Chondrocyte (in vitro differentiated cells): ENCODE results near the gene MT1F. TPM values are rescaled to one million over a fixed set of nuclear protein-coding genes. Genes with fewer than 3 reads are reported as not detected.
A peak's percentile ranks its signal among the peaks of the same experiment; 100 is the strongest.

Source experiments
- DNase-seq: peaks from one replicate; pipeline ENCODE4 v3.0.0; 2021; ENCODE audit warnings: mixed read lengths, low spot score
- H3K27ac Mint-ChIP-seq: one replicate; pipeline ENCODE4 v1.8.0; 2021; ENCODE audit warnings: mild to moderate bottlenecking, moderate library complexity, mixed read lengths; ENCODE audit not compliant: unreplicated experiment
- H3K27me3 Mint-ChIP-seq: 2 replicates; pipeline ENCODE4 v1.8.0; 2021; ENCODE audit warnings: low read depth, mixed read lengths
- H3K36me3 Mint-ChIP-seq: 2 replicates; pipeline ENCODE4 v1.8.0; 2021; ENCODE audit warnings: low read depth, mixed read lengths
- H3K4me1 Mint-ChIP-seq: 2 replicates; pipeline ENCODE4 v1.8.0; 2021; ENCODE audit warnings: low read depth, mild to moderate bottlenecking, mixed read lengths
- H3K4me3 Mint-ChIP-seq: one replicate; pipeline ENCODE4 v1.8.0; 2021; ENCODE audit warnings: mild to moderate bottlenecking, moderate library complexity, mixed read lengths; ENCODE audit not compliant: unreplicated experiment
- H3K9me3 Mint-ChIP-seq: 2 replicates; pipeline ENCODE4 v1.8.0; 2021; ENCODE audit warnings: low read depth, mixed read lengths
- CTCF ChIP-seq: fragments of 200-600 bp; sonication (generic); IDR thresholded peaks from 2 replicates; pipeline ENCODE4 v1.5.0; 2021; ENCODE audit warnings: antibody characterized with exemption, mild to moderate bottlenecking, moderate library complexity
- long read RNA-seq: library from polyadenylated mRNA; stranded (forward); transcript quantifications from one replicate; pipeline ENCODE4 v2.0.0, GENCODE V29; 2021
- total RNA-seq: library from RNA; stranded (reverse); gene quantifications from 3 replicates; pipeline ENCODE4 v1.2.1, GENCODE V29; 2021

The MT1F gene
- 2.6 to 5.8 TPM (median 4.4 TPM) in 3 replicates for total RNA-seq
- long read RNA-seq, partial matches to known transcripts = 0 of 3 reads
- long read RNA-seq, other reads (novel, unspliced or antisense) = 0 of 3 reads

GRCh38 chr16:56657555-56658326, at the start of gene MT1F:
Gene MT1F (plus strand): TSS chr16:56657959. CDS start chr16:56658059, 100 bp downstream.
- Mint-ChIP-seq H3K27me3 (peaks cover 36% of the 10 kb centered on the region), H3K27ac (no peak within 1 kb of the TSS), H3K36me3 (no peaks in the 10 kb centered on the region), H3K4me3 (peak within 1 kb of the TSS; percentile 79), H3K4me1 (peaks cover 25% of the 10 kb centered on the region), H3K9me3 (no peaks in the 10 kb centered on the region)
- no peak for TF ChIP-seq CTCF
- no peak for DNase-seq

- peaks cover 63% of the 10 kb centered on the region for H3K4me1 Mint-ChIP-seq
- peak; percentile 97 for DNase-seq
- H3K36me3 Mint-ChIP-seq = no peaks in the 10 kb centered on the region
- H3K9me3 Mint-ChIP-seq = no peaks in the 10 kb centered on the region
- no peak for TF ChIP-seq CTCF
- no peaks in the 10 kb centered on the region for H3K27me3 Mint-ChIP-seq
- peak within 1 kb of the TSS; percentile 76 for H3K4me3 Mint-ChIP-seq
- H3K27ac Mint-ChIP-seq = peak within 1 kb of the TSS; percentile 98
These were observed 49.5 kb upstream of the MT1F start, which contains the start of gene MT2A for GRCh38 chr16:56608043-56608875. Gene MT2A (plus strand): TSS chr16:56608584. CDS start chr16:56608656, 72 bp downstream.

- Mint-ChIP-seq H3K4me3 (peak overlapping the region; percentile 76), H3K27me3 (no peaks in the 10 kb centered on the region), H3K27ac (peak overlapping the region; percentile 98), H3K36me3 (no peaks in the 10 kb centered on the region), H3K9me3 (no peaks in the 10 kb centered on the region), H3K4me1 (peaks cover 67% of the 10 kb centered on the region)
- peak; percentile 12 for TF ChIP-seq CTCF
- DNase-seq = no peak
These were observed 48.8 kb upstream of the MT1F start for GRCh38 chr16:56608876-56609462.

- DNase-seq = no peak
- no peaks in the 10 kb centered on the region for H3K27me3 Mint-ChIP-seq
- H3K4me1 Mint-ChIP-seq = peaks cover 73% of the 10 kb centered on the region
- peak overlapping the region; percentile 98 for H3K27ac Mint-ChIP-seq
- H3K9me3 Mint-ChIP-seq = no peaks in the 10 kb centered on the region
- H3K4me3 Mint-ChIP-seq = peak overlapping the region; percentile 76
- TF ChIP-seq CTCF = peak; percentile 25
- H3K36me3 Mint-ChIP-seq = no peaks in the 10 kb centered on the region
These were observed 48.3 kb upstream of the MT1F start for GRCh38 chr16:56609463-56609921.
